Heart left ventricle (tissue), 13 donors: ENCODE measurements around the gene FAM181A.

Experiments
- POLR2A ChIP-seq, 2 donors: fragments of 450-650 bp; IDR thresholded peaks; one replicate each; pipeline ENCODE4 v1.6.1; 2017; ENCODE audit warnings: antibody characterized with exemption in 2 of 2, mild to moderate bottlenecking in 2 of 2, moderate library complexity in 2 of 2
- TF ChIP-seq, protein P1 (sequence below), 12 donors: fragments of 200-600 bp; sonication (generic) in 4 of 12; IDR thresholded peaks; one replicate each; pipeline versions ENCODE4 v1.5.0 to v1.8.0; 2018 to 2022; ENCODE audit warnings: antibody characterized with exemption in 12 of 12, mild to moderate bottlenecking in 5 of 12
- donor health status: ischemic (EF 13 %, LVEDD 7.1; RV severe dilation, severe dysfunction).
- donor health status: DM: no; HTN: yes; CAD: no.
- donor health status: DM: no; HTN: no; CAD: no.
- donor health status: ischemic (EF 25% LVEDD 6.9; RV normal size, moderate dysfunction).
- donor health status: ischemic (EF 25% LVEDD 5.7; RV mildly dilated, moderate dysfunction).
- donor health status: ischemic (EF 35%, LVEDD 5.7; RV mildly dilated, moderate dysfunction).
- donor health status: nonischemic (EF 11% LVEDD 7.7; RV severe dilation, severe dysfunction).
- donor health status: DM: yes; HTN: yes; CAD: no.
- donor health status: PGD.
- donor health status: ischemic (EF 29% LVEDD 5.4; RV normal size, mild dysfunction).
- donor health status: nonischemic (EF 23%, LVEDD 6.1; RV moderate dilation, normal function).

DNA sequence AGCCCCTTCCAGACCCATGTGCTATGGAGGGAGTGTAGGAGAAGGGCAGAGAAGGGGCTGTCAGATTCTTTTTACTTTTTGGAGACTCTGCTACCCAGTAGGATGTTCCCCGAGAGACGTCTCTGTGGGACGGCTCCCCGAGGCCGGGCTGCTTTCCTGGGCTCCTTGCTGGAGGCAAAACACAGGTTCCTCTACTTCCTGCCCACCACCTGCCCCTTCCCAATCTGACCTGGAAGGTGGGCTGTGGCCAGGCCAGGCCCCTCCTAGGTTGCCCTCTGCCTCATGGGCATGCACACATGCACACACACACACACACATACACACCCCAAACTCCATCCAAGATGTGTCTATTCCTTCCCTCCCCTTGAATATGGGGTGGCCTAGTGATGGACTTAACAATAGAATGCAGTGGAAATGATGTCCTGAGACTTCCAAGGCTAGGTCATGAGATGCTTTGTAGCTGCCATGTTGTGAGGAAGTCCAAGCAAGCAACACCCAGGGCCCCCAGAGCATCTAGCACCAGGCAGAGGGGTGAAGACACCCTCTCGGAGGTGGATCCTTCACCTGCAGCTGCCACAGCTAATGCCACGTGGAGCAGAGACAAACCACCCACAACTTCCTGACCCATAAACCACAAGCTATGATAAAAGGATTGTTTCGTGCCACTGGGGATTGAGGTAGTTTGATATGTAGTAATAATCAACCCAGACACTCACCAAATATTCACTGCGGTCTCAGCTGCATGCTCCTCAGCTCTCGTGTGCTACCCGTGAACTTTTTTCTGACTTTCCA is 50.8 kb downstream of the FAM181A start:
- TF ChIP-seq, protein P1, sequence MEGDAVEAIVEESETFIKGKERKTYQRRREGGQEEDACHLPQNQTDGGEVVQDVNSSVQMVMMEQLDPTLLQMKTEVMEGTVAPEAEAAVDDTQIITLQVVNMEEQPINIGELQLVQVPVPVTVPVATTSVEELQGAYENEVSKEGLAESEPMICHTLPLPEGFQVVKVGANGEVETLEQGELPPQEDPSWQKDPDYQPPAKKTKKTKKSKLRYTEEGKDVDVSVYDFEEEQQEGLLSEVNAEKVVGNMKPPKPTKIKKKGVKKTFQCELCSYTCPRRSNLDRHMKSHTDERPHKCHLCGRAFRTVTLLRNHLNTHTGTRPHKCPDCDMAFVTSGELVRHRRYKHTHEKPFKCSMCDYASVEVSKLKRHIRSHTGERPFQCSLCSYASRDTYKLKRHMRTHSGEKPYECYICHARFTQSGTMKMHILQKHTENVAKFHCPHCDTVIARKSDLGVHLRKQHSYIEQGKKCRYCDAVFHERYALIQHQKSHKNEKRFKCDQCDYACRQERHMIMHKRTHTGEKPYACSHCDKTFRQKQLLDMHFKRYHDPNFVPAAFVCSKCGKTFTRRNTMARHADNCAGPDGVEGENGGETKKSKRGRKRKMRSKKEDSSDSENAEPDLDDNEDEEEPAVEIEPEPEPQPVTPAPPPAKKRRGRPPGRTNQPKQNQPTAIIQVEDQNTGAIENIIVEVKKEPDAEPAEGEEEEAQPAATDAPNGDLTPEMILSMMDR (IDR thresholded peaks at IDR 0.05): no peak
- TF ChIP-seq POLR2A (IDR thresholded peaks at IDR 0.05): no peak
